Measurements from ENCODE around the gene CDSN.
A peak's percentile ranks its signal among the peaks of the same experiment; 100 is the strongest.

The CDSN gene

GRCh38 chr6:31158140-31158862 is 38.1 kb upstream of the CDSN start, which contains the start of gene TCF19:
TCF19 (plus strand) TSS chr6:31158589; CDS start chr6:31159470, 881 bp downstream.
- H3K9me3 ChIP-seq (ENCODE audit: severe bottlenecking), result no peaks in the 10 kb centered on the region
- H3K27me3 ChIP-seq (ENCODE audit: insufficient read depth, poor library complexity, severe bottlenecking), result no peaks in the 10 kb centered on the region
- peaks cover 3% of the 10 kb centered on the region for H3K4me1 ChIP-seq (ENCODE audit: insufficient read depth, poor library complexity, severe bottlenecking)
- H3K27ac ChIP-seq (ENCODE audit: poor library complexity, severe bottlenecking), result peak within 1 kb of the TSS; percentile 62
- H3K4me3 ChIP-seq (ENCODE audit: severe bottlenecking), result peak within 1 kb of the TSS; percentile 52
- no peak for TF ChIP-seq CTCF (IDR thresholded peaks at IDR 0.05; ENCODE audit: poor library complexity, severe bottlenecking)
- peak; percentile 90 for ATAC-seq (ENCODE audit: low read depth)
- DNase-seq (ENCODE audit: low spot score), result peak; percentile 97
- peaks cover 59% of the 10 kb centered on the region for H3K36me3 ChIP-seq (ENCODE audit: low read depth)

GRCh38 chr6:31157513-31158139 is 37.4 kb upstream of the CDSN start, which contains the start of gene CCHCR1:
CCHCR1 (minus strand) TSS chr6:31157802; CDS start chr6:31157600, 202 bp downstream.
- H3K4me3 ChIP-seq (ENCODE audit: severe bottlenecking), result peak within 1 kb of the TSS; percentile 52
- DNase-seq (ENCODE audit: low spot score) (no peak), ATAC-seq (ENCODE audit: low read depth) (peak; percentile 26)
- H3K27ac ChIP-seq (ENCODE audit: poor library complexity, severe bottlenecking), result peak within 1 kb of the TSS; percentile 62
- TF ChIP-seq CTCF (IDR thresholded peaks at IDR 0.05; ENCODE audit: poor library complexity, severe bottlenecking), result no peak
- no peaks in the 10 kb centered on the region for H3K27me3 ChIP-seq (ENCODE audit: insufficient read depth, poor library complexity, severe bottlenecking)
- peaks cover 3% of the 10 kb centered on the region for H3K4me1 ChIP-seq (ENCODE audit: insufficient read depth, poor library complexity, severe bottlenecking)
- H3K9me3 ChIP-seq (ENCODE audit: severe bottlenecking), result no peaks in the 10 kb centered on the region
- peaks cover 60% of the 10 kb centered on the region for H3K36me3 ChIP-seq (ENCODE audit: low read depth)

- H3K9me3 ChIP-seq (ENCODE audit: severe bottlenecking), result no peaks in the 10 kb centered on the region
- no peak overlapping the region for H3K27ac ChIP-seq (ENCODE audit: poor library complexity, severe bottlenecking)
- no peak for TF ChIP-seq CTCF (IDR thresholded peaks at IDR 0.05; ENCODE audit: poor library complexity, severe bottlenecking)
- no peak overlapping the region for H3K4me3 ChIP-seq (ENCODE audit: severe bottlenecking)
- peaks cover 3% of the 10 kb centered on the region for H3K4me1 ChIP-seq (ENCODE audit: insufficient read depth, poor library complexity, severe bottlenecking)
- peaks cover 50% of the 10 kb centered on the region for H3K36me3 ChIP-seq (ENCODE audit: low read depth)
- ATAC-seq (ENCODE audit: low read depth), result no peak
- no peak for DNase-seq (ENCODE audit: low spot score)
- no peaks in the 10 kb centered on the region for H3K27me3 ChIP-seq (ENCODE audit: insufficient read depth, poor library complexity, severe bottlenecking)
These were observed 36.4 kb upstream of the CDSN start for GRCh38 chr6:31156641-31157040.

GRCh38 chr6:31154436-31154835 is 34.2 kb upstream of the CDSN start:
- no peak overlapping the region for H3K27ac ChIP-seq (ENCODE audit: poor library complexity, severe bottlenecking)
- no peaks in the 10 kb centered on the region for H3K27me3 ChIP-seq (ENCODE audit: insufficient read depth, poor library complexity, severe bottlenecking)
- H3K4me3 ChIP-seq (ENCODE audit: severe bottlenecking), result no peak overlapping the region
- peaks cover 3% of the 10 kb centered on the region for H3K4me1 ChIP-seq (ENCODE audit: insufficient read depth, poor library complexity, severe bottlenecking)
- no peaks in the 10 kb centered on the region for H3K9me3 ChIP-seq (ENCODE audit: severe bottlenecking)
- peaks cover 42% of the 10 kb centered on the region for H3K36me3 ChIP-seq (ENCODE audit: low read depth)
- ATAC-seq (ENCODE audit: low read depth) (no peak), DNase-seq (ENCODE audit: low spot score) (no peak)
- TF ChIP-seq CTCF (IDR thresholded peaks at IDR 0.05; ENCODE audit: poor library complexity, severe bottlenecking), result no peak
